Measurements from ENCODE around the gene SLC48A1. TPM values are rescaled to one million over a fixed set of nuclear protein-coding genes. Genes with fewer than 3 reads are reported as not detected.

The SLC48A1 gene
- total RNA-seq, 1 donor from 2014 or later = 13.0 TPM

DNA sequence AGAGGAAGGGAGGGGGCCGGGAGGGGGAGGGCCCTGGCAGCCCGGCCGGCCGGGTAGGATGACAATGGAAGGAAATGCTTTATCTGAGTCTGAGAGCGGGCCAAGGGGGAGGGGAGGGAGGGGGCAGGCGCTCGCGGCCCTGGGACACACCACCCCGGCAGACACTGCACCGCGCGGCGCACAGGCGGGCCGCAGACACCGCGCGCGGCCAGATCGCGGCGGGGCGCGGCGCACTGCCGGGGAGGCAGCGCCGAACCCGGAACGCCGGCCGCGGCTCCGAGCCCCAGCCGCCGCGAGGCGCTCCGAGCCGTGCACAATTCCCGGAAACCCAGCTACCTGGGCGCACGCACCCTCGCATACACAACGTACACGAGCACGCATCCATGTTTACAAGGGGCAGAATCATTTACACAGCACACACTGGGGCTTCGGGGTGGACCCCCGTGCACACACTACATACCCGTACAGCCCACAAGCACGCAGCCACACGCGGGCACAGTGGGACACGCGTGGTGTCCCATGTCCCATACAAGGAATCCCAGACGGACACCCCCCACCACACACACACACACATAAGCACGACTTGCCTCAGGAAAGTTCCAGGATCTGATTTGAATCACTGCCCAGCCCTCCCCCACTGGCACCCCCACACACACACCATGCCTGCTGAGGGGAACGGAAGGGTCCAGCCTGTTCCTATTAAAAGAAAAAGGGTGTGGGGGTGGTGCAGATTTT, 47.0 kb downstream of the SLC48A1 start, which contains the start of gene HDAC7:
TSS of gene HDAC7 (minus strand) at position 8 of the 735 bp plus-strand sequence. CDS start 118 bp downstream, outside the sequence.
- Mint-ChIP-seq H3K9me3 (no peaks in the 10 kb centered on the region), H3K4me3 (peak within 1 kb of the TSS; percentile 98), H3K36me3 (ENCODE audit: low read depth) (no peaks in the 10 kb centered on the region), H3K27me3 (ENCODE audit: low read depth) (no peaks in the 10 kb centered on the region), H3K27ac (ENCODE audit: unreplicated experiment) (peak within 1 kb of the TSS; percentile 93), H3K4me1 (peaks cover 74% of the 10 kb centered on the region)
- peak; percentile 47 for DNase-seq (ENCODE audit: low read depth, low spot score)
- TF ChIP-seq, protein P1, sequence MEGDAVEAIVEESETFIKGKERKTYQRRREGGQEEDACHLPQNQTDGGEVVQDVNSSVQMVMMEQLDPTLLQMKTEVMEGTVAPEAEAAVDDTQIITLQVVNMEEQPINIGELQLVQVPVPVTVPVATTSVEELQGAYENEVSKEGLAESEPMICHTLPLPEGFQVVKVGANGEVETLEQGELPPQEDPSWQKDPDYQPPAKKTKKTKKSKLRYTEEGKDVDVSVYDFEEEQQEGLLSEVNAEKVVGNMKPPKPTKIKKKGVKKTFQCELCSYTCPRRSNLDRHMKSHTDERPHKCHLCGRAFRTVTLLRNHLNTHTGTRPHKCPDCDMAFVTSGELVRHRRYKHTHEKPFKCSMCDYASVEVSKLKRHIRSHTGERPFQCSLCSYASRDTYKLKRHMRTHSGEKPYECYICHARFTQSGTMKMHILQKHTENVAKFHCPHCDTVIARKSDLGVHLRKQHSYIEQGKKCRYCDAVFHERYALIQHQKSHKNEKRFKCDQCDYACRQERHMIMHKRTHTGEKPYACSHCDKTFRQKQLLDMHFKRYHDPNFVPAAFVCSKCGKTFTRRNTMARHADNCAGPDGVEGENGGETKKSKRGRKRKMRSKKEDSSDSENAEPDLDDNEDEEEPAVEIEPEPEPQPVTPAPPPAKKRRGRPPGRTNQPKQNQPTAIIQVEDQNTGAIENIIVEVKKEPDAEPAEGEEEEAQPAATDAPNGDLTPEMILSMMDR (conservative IDR thresholded peaks at IDR 0.05) = no peak

DNA sequence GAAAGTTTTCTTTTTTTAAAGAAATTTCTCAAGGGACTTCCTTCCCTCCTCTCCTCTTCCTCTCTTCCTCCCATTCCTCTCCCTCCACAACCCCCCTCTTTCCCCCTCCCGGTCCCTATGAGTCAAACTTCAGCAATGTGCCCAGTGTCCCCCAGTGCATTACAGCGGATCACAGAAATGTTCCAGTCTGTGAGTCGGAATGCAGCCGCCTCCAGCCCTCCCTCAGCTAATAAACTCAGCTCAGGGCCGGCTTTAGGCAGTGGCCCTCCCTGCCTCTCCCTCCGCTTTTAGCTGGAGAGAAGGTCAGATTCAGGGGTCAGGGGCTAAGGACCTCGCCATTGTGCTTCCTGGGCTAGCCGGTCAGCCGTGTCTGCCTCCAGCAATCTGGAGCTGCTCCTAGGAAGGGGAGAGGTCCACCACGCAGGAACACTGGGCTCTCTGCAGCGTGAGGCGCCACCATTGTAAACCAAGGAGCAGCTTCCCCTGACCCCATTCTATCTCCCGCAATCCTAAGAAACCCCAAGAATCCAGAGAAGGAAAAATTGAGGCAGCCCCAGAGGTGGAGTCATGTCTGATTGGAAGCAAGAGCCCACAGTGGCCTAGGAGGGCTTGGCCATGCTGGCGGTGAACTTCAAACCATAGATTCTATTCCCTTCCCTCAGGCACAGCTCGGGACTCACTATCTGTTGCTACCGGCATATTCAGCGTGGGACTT, 47.8 kb downstream of the SLC48A1 start:
- H3K36me3 Mint-ChIP-seq (ENCODE audit: low read depth) = no peaks in the 10 kb centered on the region
- H3K4me1 Mint-ChIP-seq = peaks cover 74% of the 10 kb centered on the region
- H3K27me3 Mint-ChIP-seq (ENCODE audit: low read depth) = no peaks in the 10 kb centered on the region
- peak overlapping the region; percentile 93 for H3K27ac Mint-ChIP-seq (ENCODE audit: unreplicated experiment)
- H3K4me3 Mint-ChIP-seq = peak overlapping the region; percentile 98
- DNase-seq (ENCODE audit: low read depth, low spot score) = peak; percentile 79
- TF ChIP-seq, protein P1 (conservative IDR thresholded peaks at IDR 0.05) = no peak
- H3K9me3 Mint-ChIP-seq = no peaks in the 10 kb centered on the region

DNA sequence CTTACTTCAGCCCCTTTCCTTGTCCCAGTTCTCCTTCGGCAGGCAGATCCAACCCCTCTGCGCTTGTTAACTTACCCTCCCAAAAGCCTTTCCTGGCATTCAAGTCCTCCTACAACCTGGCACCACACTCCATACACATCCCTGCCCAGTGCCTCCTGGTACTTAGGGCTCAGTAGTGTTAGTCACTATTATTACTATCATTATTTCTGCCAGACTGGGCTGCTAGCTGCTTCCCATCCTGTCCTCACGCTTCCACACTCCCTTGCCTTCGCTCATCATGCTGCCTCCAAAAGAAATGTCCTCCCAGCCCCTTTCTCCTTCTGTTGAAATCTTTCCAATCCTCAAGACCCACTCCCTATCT, 48.3 kb downstream of the SLC48A1 start:
- Mint-ChIP-seq H3K27ac (ENCODE audit: unreplicated experiment) (peak overlapping the region; percentile 93), H3K9me3 (no peaks in the 10 kb centered on the region), H3K4me1 (peaks cover 70% of the 10 kb centered on the region), H3K4me3 (peak overlapping the region; percentile 98), H3K27me3 (ENCODE audit: low read depth) (no peaks in the 10 kb centered on the region), H3K36me3 (ENCODE audit: low read depth) (no peaks in the 10 kb centered on the region)
- no peak for DNase-seq (ENCODE audit: low read depth, low spot score)
- TF ChIP-seq, protein P1 (conservative IDR thresholded peaks at IDR 0.05) = no peak

DNA sequence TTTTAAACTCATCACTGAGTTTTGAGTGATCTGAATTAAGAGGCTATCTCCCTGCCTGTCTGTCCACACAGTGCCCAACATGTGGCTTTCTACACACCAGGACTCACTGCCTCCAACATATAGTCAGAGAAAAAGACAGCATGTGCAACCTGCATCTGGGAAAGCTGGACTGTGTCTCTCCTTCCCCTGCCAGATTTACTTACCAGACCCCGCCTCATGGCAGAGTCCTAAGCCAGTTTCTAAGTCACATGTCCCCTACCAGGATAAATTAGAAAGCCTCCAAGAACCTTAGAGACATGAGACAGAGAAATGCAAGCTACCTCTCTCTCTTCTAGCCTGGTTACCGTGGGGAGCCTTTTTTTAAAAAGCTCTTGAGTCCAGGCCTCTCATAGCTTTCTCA, 49.4 kb downstream of the SLC48A1 start:
- peak overlapping the region; percentile 53 for H3K27ac Mint-ChIP-seq (ENCODE audit: unreplicated experiment)
- peaks cover 60% of the 10 kb centered on the region for H3K4me1 Mint-ChIP-seq
- no peaks in the 10 kb centered on the region for H3K36me3 Mint-ChIP-seq (ENCODE audit: low read depth)
- H3K4me3 Mint-ChIP-seq = peak overlapping the region; percentile 98
- H3K27me3 Mint-ChIP-seq (ENCODE audit: low read depth) = no peaks in the 10 kb centered on the region
- TF ChIP-seq, protein P1 (conservative IDR thresholded peaks at IDR 0.05) = no peak
- no peaks in the 10 kb centered on the region for H3K9me3 Mint-ChIP-seq
- no peak for DNase-seq (ENCODE audit: low read depth, low spot score)

DNA sequence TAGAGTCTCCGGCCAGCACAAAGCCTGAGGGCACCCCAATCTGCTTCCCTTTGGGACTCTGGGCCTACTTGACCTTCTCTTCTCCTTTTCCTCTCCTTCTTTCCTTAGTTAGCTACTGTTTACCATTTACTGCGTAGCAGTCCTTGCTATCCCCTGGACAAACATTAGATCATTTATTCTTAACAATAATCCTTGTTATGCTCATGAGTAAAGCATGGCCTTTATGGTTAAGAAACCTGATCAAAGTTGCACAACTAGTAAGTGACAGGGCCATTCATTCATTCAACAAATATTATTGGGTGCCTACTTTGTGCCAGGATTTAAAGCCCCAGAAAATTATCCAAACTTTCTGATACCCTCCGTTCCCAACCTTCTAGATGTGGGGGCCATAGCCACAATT, 49.8 kb downstream of the SLC48A1 start:
- DNase-seq (ENCODE audit: low read depth, low spot score) = no peak
- H3K4me3 Mint-ChIP-seq = peak overlapping the region; percentile 44
- H3K9me3 Mint-ChIP-seq = no peaks in the 10 kb centered on the region
- no peak overlapping the region for H3K27ac Mint-ChIP-seq (ENCODE audit: unreplicated experiment)
- TF ChIP-seq, protein P1 (conservative IDR thresholded peaks at IDR 0.05) = no peak
- no peaks in the 10 kb centered on the region for H3K36me3 Mint-ChIP-seq (ENCODE audit: low read depth)
- peaks cover 56% of the 10 kb centered on the region for H3K4me1 Mint-ChIP-seq
- no peaks in the 10 kb centered on the region for H3K27me3 Mint-ChIP-seq (ENCODE audit: low read depth)
